Measurements from ENCODE around the gene DESI1. TPM values are rescaled to one million over a fixed set of nuclear protein-coding genes. Genes with fewer than 3 reads are reported as not detected.
"Not testable (repeated sequence)": the region's sequence is repeated elsewhere in the genome, so short reads cannot be mapped to it uniquely, and the experiment has no call there.

The DESI1 gene
- 11.6 and 15.3 TPM in 2 replicates for total RNA-seq

DNA sequence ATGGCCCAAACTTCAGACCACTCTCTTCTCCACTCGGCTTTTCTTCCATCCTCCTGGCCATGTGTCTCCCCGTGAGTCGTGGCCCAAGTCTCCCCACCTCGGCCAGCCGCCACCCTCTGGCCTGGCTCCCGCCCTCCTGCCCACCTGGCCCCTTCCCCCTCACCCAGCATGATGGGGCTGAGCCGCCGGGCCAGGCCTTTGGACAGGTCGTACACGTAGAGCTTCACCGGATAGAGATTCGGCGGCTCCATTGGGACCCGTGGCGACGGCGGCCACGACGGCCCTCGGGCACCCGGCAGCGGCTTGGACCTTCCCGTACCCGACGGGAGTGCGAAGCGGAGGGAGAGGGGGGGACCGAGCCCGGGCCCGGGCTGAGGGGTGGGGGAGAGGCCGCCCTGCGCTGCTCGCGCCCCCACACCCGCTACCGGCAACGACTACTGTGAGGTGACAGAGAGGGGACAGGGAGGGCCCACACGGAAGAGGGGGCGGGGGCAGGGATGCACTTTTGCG, at the start of gene DESI1:
Gene DESI1, minus strand, starts transcription at position 455 of the 510 bp plus-strand sequence. Its CDS starts 204 bp downstream, at position 251.
- no peak for DNase-seq (ENCODE audit: low read depth in 2 of 2)

- peak; percentile 84 to 87 for DNase-seq (ENCODE audit: low read depth in 2 of 2)
These were observed 48.4 kb upstream of the DESI1 start for GRCh38 chr22:41668971-41669911.

DNA sequence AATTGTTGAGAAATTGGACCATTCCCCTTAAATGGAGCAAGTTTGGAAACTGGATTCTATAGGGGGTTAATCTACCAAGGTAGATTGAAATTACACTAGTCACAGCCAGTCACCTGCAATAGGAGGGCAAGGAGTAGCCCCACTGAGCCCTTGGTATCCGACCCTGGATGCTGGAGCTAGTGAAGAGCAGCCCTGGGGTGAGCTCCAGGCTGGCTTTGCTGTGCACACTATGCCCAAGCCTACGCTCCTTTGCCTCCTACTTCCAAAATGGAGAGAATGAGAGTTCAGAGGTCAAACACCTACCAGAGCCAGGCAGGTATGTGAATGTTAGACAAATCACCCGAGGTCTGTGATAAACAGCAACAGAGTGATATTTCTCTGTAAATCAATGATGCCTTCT, 44.1 kb upstream of the DESI1 start:
- no peak for DNase-seq (ENCODE audit: low read depth in 2 of 2)

- no peak for DNase-seq (ENCODE audit: low read depth in 2 of 2)
These were observed 43.6 kb upstream of the DESI1 start for GRCh38 chr22:41664490-41664889.

GRCh38 chr22:41663594-41663993, 42.8 kb upstream of the DESI1 start:
- not testable (repeated sequence) for DNase-seq (ENCODE audit: low read depth in 2 of 2)

GRCh38 chr22:41661713-41662112, 40.9 kb upstream of the DESI1 start:
- DNase-seq (ENCODE audit: low read depth in 2 of 2), result no peak

GRCh38 chr22:41661088-41661487, 40.2 kb upstream of the DESI1 start:
- DNase-seq (ENCODE audit: low read depth in 2 of 2), result no peak

GRCh38 chr22:41660416-41660815, 39.6 kb upstream of the DESI1 start:
- no peak for DNase-seq (ENCODE audit: low read depth in 2 of 2)

DNA sequence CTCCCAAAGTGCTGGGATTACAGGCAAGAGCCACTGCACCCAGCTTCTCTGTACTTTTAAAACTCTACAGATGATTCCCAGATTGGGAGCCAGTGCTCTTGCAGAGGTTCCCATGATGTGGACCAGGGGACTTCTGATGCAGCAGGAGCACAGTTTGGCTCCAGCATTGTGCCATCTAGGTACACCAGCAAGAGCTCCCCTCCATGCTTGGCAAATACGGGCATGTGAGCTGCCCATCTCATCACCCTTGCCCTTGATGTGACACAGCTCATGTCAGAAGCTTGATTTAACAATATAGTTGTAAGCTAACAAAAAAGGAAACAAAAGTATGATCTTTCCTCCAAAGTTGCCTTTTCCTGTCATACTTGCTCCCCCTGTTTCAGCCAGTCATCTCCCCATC, 39.1 kb upstream of the DESI1 start:
- no peak for DNase-seq (ENCODE audit: low read depth in 2 of 2)

GRCh38 chr22:41658869-41659268, 38.0 kb upstream of the DESI1 start:
- DNase-seq (ENCODE audit: low read depth in 2 of 2), result no peak

DNA sequence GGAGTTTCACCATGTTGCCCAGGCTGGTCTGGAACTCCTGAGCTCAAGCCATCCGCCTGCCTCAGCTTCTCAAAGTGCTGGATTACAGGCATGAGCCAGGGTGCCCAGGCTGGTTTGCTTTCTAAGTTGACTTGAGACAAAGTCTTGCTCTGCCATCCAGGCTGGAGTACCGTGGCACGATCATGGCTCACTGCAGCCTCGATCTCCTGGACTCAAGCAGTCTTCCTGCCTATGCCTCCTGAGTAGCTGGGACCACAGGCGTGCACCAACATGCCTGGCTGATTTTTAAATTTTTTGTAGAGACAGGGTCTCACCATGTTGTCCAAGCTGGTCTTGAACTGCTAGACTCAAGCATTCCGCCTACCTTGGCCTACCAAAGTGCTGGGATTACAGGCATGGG, 36.9 kb upstream of the DESI1 start:
- no peak for DNase-seq (ENCODE audit: low read depth in 2 of 2)

GRCh38 chr22:41656556-41656955, 35.7 kb upstream of the DESI1 start:
- DNase-seq (ENCODE audit: low read depth in 2 of 2), result no peak

DNA sequence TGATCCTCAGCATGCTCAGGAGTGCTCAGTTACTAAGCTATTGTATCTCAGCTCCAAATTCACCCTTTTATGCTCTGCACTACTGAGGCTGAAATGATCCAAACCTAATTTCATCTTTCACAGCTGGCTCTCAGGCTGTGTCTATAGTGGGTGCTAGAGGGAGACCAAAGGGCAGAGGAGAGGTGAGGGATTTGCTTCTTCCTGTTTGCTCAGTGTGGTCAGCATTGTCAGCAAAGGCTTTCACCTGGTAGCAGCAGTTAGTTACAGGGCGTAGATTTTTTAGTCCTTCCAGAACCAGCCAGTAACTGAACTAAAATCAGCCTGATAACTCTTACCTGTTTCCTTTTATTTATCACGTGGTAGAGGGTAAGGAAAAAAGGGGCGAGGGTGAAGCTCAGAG, 33.5 kb upstream of the DESI1 start:
- no peak for DNase-seq (ENCODE audit: low read depth in 2 of 2)

GRCh38 chr22:41650821-41651220, 30.0 kb upstream of the DESI1 start:
- DNase-seq (ENCODE audit: low read depth in 2 of 2), result no peak

GRCh38 chr22:41650229-41650628, 29.4 kb upstream of the DESI1 start:
- no peak for DNase-seq (ENCODE audit: low read depth in 2 of 2)

DNA sequence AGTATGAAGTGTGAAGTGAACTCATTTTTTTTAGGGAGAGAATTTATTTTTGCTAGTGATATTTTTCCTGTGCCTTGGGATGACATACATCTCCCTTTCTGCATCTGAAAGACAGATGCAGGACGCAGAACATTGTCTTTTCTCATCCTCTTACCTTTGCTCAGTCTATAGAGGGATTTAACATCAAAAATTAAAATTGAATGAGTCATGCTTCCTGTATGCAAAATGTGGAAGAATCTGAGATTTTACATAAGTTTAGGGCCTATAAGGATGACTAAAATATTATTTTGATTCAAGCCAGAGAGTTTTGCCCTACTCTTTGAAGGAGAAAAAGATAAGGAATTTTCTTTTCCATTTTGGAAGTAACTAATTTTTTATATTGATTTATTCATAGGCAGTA, 27.6 kb upstream of the DESI1 start:
- DNase-seq (ENCODE audit: low read depth in 2 of 2), result no peak

DNA sequence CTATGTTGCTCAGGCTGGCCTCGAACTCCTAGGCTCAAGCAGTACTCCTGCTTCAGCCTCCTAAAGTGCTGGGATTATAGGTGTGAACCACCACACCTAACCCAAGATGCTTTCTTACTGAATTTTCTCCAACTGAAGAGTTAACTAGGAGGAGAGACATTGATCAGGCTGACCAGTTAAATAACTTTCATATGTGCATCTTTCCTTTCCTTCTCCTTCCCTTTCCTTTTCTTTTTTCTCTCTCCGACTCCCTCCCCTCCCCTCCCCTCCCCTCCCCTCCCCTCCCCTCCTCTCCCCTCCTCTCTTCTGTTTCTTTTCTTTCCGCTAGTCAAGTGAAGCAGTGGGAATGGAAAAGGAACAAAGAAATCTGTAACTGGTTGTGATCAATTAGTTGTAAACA, 26.9 kb upstream of the DESI1 start:
- DNase-seq (ENCODE audit: low read depth in 2 of 2), result no peak

- no peak for DNase-seq (ENCODE audit: low read depth in 2 of 2)
These were observed 21.7 kb upstream of the DESI1 start for GRCh38 chr22:41642331-41643110.

- DNase-seq (ENCODE audit: low read depth in 2 of 2), result no peak
These were observed 21.0 kb upstream of the DESI1 start for GRCh38 chr22:41641854-41642253.

DNA sequence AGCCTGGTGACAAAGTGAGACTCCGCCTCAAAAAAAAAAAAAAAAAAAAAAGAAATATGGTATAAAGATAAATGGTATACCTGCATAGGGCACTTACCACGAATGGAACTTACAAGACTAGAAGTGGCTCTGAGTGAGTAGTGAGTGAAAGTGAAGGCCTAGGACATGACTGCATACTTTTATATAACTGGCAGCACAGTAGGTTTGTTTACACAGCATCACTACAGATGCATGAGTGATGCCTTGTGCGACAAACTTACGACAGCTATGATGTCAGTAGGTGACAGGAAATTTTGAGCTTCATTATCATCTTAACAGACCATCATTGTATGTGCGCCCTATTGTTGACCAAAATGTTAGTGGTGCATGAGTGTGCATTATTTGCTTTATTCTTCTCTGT, 17.9 kb upstream of the DESI1 start:
- no peak for DNase-seq (ENCODE audit: low read depth in 2 of 2)

DNA sequence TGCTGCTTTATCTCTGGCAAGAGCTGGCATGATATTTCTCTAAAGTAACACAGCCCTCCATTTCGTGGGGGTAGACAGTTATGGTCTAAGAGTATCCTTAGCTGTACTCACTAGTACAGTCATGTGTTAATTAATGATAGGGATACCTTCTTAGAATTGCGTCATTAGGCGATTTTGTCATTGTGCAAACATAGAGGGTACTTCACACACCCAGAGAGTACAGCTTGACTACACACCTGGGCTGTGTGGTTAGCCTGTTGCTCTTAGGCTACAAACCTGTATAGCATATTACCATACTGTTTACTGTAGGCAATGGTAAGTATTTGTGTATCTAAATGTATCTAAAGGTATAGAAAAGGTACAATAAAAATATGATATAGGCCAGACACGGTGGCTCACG, 17.3 kb upstream of the DESI1 start:
- no peak for DNase-seq (ENCODE audit: low read depth in 2 of 2)

DNA sequence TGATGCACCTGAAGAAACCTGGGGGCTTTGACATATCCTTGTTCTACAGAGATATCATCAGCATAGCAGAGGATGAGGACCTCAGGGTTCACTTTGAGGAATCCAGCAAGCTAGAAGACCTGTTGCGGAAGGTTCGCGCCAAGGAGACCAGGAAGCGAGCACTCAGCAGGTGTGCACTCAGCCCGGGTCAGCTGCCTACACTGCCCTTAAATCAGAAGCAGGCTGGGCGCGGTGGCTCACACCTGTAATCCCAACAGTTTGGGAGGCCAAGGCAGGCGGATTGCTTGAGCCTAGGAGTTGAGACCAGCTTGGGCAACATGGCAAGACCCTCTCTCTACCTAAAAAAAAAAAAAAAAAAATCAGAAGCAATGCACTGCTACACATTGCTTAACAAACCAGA, 16.8 kb upstream of the DESI1 start:
- DNase-seq (ENCODE audit: low read depth in 2 of 2), result not testable (repeated sequence)
